Right ventricle myocardium inferior (tissue), 1 donor: ENCODE results near the gene BCKDHA. TPM values are rescaled to one million over a fixed set of nuclear protein-coding genes. Genes with fewer than 3 reads are reported as not detected.
"Not testable (repeated sequence)": the region's sequence is repeated elsewhere in the genome, so short reads cannot be mapped to it uniquely, and the experiment has no call there.

Source experiments
- ATAC-seq: fragments of 200-7000 bp; cut with Tn5 transposase; one replicate; pipeline ENCODE4 v1.9.1; 2020; ENCODE audit warnings: mild to moderate bottlenecking, moderate library complexity
- DNase-seq: peaks from one replicate; pipeline ENCODE4 v3.0.0; 2021; ENCODE audit errors: missing footprints
- intact Hi-C: fragments of 100-400 bp; cut with DNase I; formaldehyde crosslinking; loops from one replicate; pipeline ENCODE4 v1.11.0; 2022
- total RNA-seq: library from RNA; stranded (reverse); fragmentation: NEBNext Ultra II Directional; extraction: Animal tissue kit (Norgen Biotek cat#: 25700); gene quantifications from one replicate; pipeline ENCODE4 v1.2.1, GENCODE V29; 2021
- donor health status: DM: no; HTN: yes; CAD: no; lungs with severe emphysema.

BCKDHA gene
- total RNA-seq, 1 donor from 2014 or later: 44.9 TPM

GRCh38 chr19:41434450-41434849 is 36.8 kb downstream of the BCKDHA start:
- no peak for DNase-seq
- intact Hi-C loops: loop anchor here (5.0 kb wide), 1 partner anchor 112 kb away; no protein-coding TSS in a partner anchor
- ATAC-seq: no peak

GRCh38 chr19:41435376-41435775 is 37.8 kb downstream of the BCKDHA start:
- ATAC-seq, intact Hi-C loops, DNase-seq: not testable (repeated sequence)

- intact Hi-C loops: no loop called here
- DNase-seq: no peak
Observed at GRCh38 chr19:41435936-41436673, 38.5 kb downstream of the BCKDHA start.

GRCh38 chr19:41436674-41436951 is 39.0 kb downstream of the BCKDHA start:
- no peak for ATAC-seq

More at GRCh38 chr19:41435936-41436673, 38.5 kb downstream of the BCKDHA start:
- ATAC-seq: no peak

GRCh38 chr19:41437944-41438574 is 40.4 kb downstream of the BCKDHA start:
- ATAC-seq (no peak), DNase-seq (no peak)
- intact Hi-C loops: loop anchor here (2.0 kb wide), 1 partner anchor 41 kb away; the partner anchor contains the start of genes BCKDHA and EXOSC5

More at GRCh38 chr19:41436674-41436951, 39.0 kb downstream of the BCKDHA start:
- no peak for DNase-seq
- intact Hi-C loops: no loop called here

- intact Hi-C loops: loop anchor here (1.0 to 10.0 kb wide), 3 partner anchors 43 to 235 kb away; partner anchors contain the start of genes BCKDHA and EXOSC5
- DNase-seq: peak; percentile 98
- ATAC-seq: peak; percentile 98
Observed at GRCh38 chr19:41439441-41440222, 42.0 kb downstream of the BCKDHA start, which contains the start of gene DMAC2. DMAC2 (minus strand) TSS chr19:41439912; CDS start chr19:41439899, 13 bp downstream.

- intact Hi-C loops: loop anchor here (10.0 kb wide), 1 partner anchor 237 kb away; no protein-coding TSS in a partner anchor
- no peak for ATAC-seq
- DNase-seq: no peak
Observed at GRCh38 chr19:41441321-41441945, 43.8 kb downstream of the BCKDHA start.

- intact Hi-C loops: loop anchor here (10.0 kb wide), 1 partner anchor 238 kb away; no protein-coding TSS in a partner anchor
- ATAC-seq (no peak), DNase-seq (no peak)
Observed at GRCh38 chr19:41442473-41443355, 45.1 kb downstream of the BCKDHA start, which contains the start of gene ERICH4. ERICH4 (plus strand) TSS chr19:41443156; CDS start chr19:41443170, 14 bp downstream.

GRCh38 chr19:41443813-41444455 is 46.3 kb downstream of the BCKDHA start:
- DNase-seq (no peak), ATAC-seq (no peak)
- intact Hi-C loops: loop anchor here (10.0 kb wide), 1 partner anchor 239 kb away; no protein-coding TSS in a partner anchor

- no peak for DNase-seq
- intact Hi-C loops: loop anchor here (10.0 kb wide), 1 partner anchor 241 kb away; no protein-coding TSS in a partner anchor
- no peak for ATAC-seq
Observed at GRCh38 chr19:41445575-41445974, 48.0 kb downstream of the BCKDHA start.

- ATAC-seq: no peak
- intact Hi-C loops: loop anchor here (2.0 to 10.0 kb wide), 3 partner anchors 89 to 243 kb away; no protein-coding TSS in a partner anchor
Observed at GRCh38 chr19:41447732-41448332, 50.2 kb downstream of the BCKDHA start.

GRCh38 chr19:41449079-41449864 is 51.7 kb downstream of the BCKDHA start:
- intact Hi-C loops: loop anchor here (2.0 to 10.0 kb wide), 3 partner anchors 88 to 244 kb away; no protein-coding TSS in a partner anchor
- peak; percentile 84 for DNase-seq
- ATAC-seq: peak; percentile 89

More at GRCh38 chr19:41447732-41448332, 50.2 kb downstream of the BCKDHA start:
- no peak for DNase-seq

- ATAC-seq: no peak
- intact Hi-C loops: loop anchor here (2.0 to 10.0 kb wide), 3 partner anchors 87 to 245 kb away; no protein-coding TSS in a partner anchor
Observed at GRCh38 chr19:41449865-41450178, 52.2 kb downstream of the BCKDHA start.

GRCh38 chr19:41452584-41453275 is 55.1 kb downstream of the BCKDHA start:
- ATAC-seq (no peak), DNase-seq (no peak)
- intact Hi-C loops: no loop called here

More at GRCh38 chr19:41449865-41450178, 52.2 kb downstream of the BCKDHA start:
- no peak for DNase-seq

- intact Hi-C loops: loop anchor here (1.0 kb wide), 1 partner anchor 23 kb away; no protein-coding TSS in a partner anchor
- ATAC-seq (no peak), DNase-seq (no peak)
Observed at GRCh38 chr19:41455936-41456335, 58.3 kb downstream of the BCKDHA start.
